Measurements from ENCODE around the gene KCNQ1.

The KCNQ1 gene

GRCh38 chr11:2819316-2819715 is 374.5 kb downstream of the KCNQ1 start:
- DNase-seq (ENCODE audit: low read depth in 3 of 3) = no peak

- no peak for DNase-seq (ENCODE audit: low read depth in 3 of 3)
These were observed 376.2 kb downstream of the KCNQ1 start for GRCh38 chr11:2820976-2821375.

- no peak for DNase-seq (ENCODE audit: low read depth in 3 of 3)
These were observed 377.1 kb downstream of the KCNQ1 start for GRCh38 chr11:2821891-2822290.

GRCh38 chr11:2824851-2825250 is 380.0 kb downstream of the KCNQ1 start:
- no peak for DNase-seq (ENCODE audit: low read depth in 3 of 3)

- DNase-seq (ENCODE audit: low read depth in 3 of 3) = no peak
These were observed 380.6 kb downstream of the KCNQ1 start for GRCh38 chr11:2825261-2825888.

- no peak for DNase-seq (ENCODE audit: low read depth in 3 of 3)
These were observed 381.3 kb downstream of the KCNQ1 start for GRCh38 chr11:2825889-2826678.

- no peak for DNase-seq (ENCODE audit: low read depth in 3 of 3)
These were observed 381.9 kb downstream of the KCNQ1 start for GRCh38 chr11:2826679-2827056.

GRCh38 chr11:2827256-2827655 is 382.4 kb downstream of the KCNQ1 start:
- no peak for DNase-seq (ENCODE audit: low read depth in 3 of 3)

- DNase-seq (ENCODE audit: low read depth in 3 of 3) = no peak
These were observed 383.0 kb downstream of the KCNQ1 start for GRCh38 chr11:2827792-2828191.

GRCh38 chr11:2828585-2829330 is 383.9 kb downstream of the KCNQ1 start:
- no peak for DNase-seq (ENCODE audit: low read depth in 3 of 3)

- no peak for DNase-seq (ENCODE audit: low read depth in 3 of 3)
These were observed 385.4 kb downstream of the KCNQ1 start for GRCh38 chr11:2830030-2830812.

- no peak for DNase-seq (ENCODE audit: low read depth in 3 of 3)
These were observed 386.1 kb downstream of the KCNQ1 start for GRCh38 chr11:2830886-2831285.

GRCh38 chr11:2831781-2832532 is 387.1 kb downstream of the KCNQ1 start:
- DNase-seq (ENCODE audit: low read depth in 3 of 3) = no peak

- DNase-seq (ENCODE audit: low read depth in 3 of 3) = no peak
These were observed 387.8 kb downstream of the KCNQ1 start for GRCh38 chr11:2832533-2833020.

GRCh38 chr11:2833051-2833715 is 388.4 kb downstream of the KCNQ1 start:
- no peak for DNase-seq (ENCODE audit: low read depth in 3 of 3)

- DNase-seq (ENCODE audit: low read depth in 3 of 3) = no peak
These were observed 389.1 kb downstream of the KCNQ1 start for GRCh38 chr11:2833716-2834502.

GRCh38 chr11:2834503-2835273 is 389.9 kb downstream of the KCNQ1 start:
- DNase-seq (ENCODE audit: low read depth in 3 of 3) = no peak

- no peak for DNase-seq (ENCODE audit: low read depth in 3 of 3)
These were observed 390.5 kb downstream of the KCNQ1 start for GRCh38 chr11:2835296-2835695.

GRCh38 chr11:2835751-2836150 is 390.9 kb downstream of the KCNQ1 start:
- no peak for DNase-seq (ENCODE audit: low read depth in 3 of 3)
